PC-3 (cell line): ENCODE results near the gene PODNL1. TPM values are rescaled to one million over a fixed set of nuclear protein-coding genes. Genes with fewer than 3 reads are reported as not detected.

Experiments
- ATAC-seq: fragments of 200-7000 bp; cut with Tn5 transposase; 2 replicates; pipeline ENCODE4 v1.9.1; 2020; ENCODE audit warnings: mild to moderate bottlenecking, moderate library complexity
- BruUV-seq: library from RNA; stranded (reverse); fragments of 400-500 nt; replicated peaks from 2 replicates; lab custom pipeline; 2021; lab: Mats Ljungman, UMichigan
- CTCF ChIA-PET: fragments of 300-600 bp; sonication (Branson Sonifier 250); formaldehyde crosslinking; loops from one replicate; lab custom pipeline; 2022; ENCODE audit warnings: antibody characterized with exemption; lab: Charles Lee
- POLR2A ChIA-PET: fragments of 300-600 bp; sonication (Branson Sonifier 250); formaldehyde crosslinking; loops from one replicate; lab custom pipeline; 2022; ENCODE audit warnings: antibody characterized with exemption; ENCODE audit not compliant: unreplicated experiment; lab: Charles Lee
- DNase-seq: peaks from one replicate; pipeline ENCODE4 v3.0.0-alpha.2; 2015
- H2AFZ ChIP-seq: fragments of 300-600 bp; sonication (generic); 2 replicates; pipeline ENCODE4 v1.6.0; 2016; ENCODE audit warnings: antibody characterized with exemption, low read length
- H3F3A ChIP-seq: fragments of 300-600 bp; sonication (generic); one replicate; pipeline ENCODE4 v1.6.0; 2017; ENCODE audit warnings: antibody characterized with exemption, low read length, control low read depth, mild to moderate bottlenecking; ENCODE audit not compliant: unreplicated experiment
- H3K27ac ChIP-seq: fragments of 300-600 bp; sonication (generic); 2 replicates; pipeline ENCODE4 v1.5.1; 2016; ENCODE audit warnings: mild to moderate bottlenecking, low read length
- H3K27me3 ChIP-seq: fragments of 300-600 bp; sonication (generic); 2 replicates; pipeline ENCODE4 v1.6.1; 2016; ENCODE audit warnings: low read length, mixed read lengths
- H3K36me3 ChIP-seq: fragments of 300-600 bp; sonication (generic); 2 replicates; pipeline ENCODE4 v1.6.1; 2016; ENCODE audit warnings: low read depth, mixed run types, low read length, mixed read lengths
- H3K4me1 ChIP-seq: fragments of 300-600 bp; sonication (generic); 2 replicates; pipeline ENCODE4 v1.5.1; 2016; ENCODE audit warnings: low read length; ENCODE audit not compliant: insufficient read depth
- H3K4me2 ChIP-seq: fragments of 300-600 bp; sonication (generic); 2 replicates; pipeline ENCODE4 v1.6.0; 2016; ENCODE audit warnings: low read length
- H3K4me3 ChIP-seq: fragments of 300-600 bp; sonication (generic); 2 replicates; pipeline ENCODE4 v1.5.1; 2016; ENCODE audit warnings: mild to moderate bottlenecking, low read length, mixed read lengths
- H3K79me2 ChIP-seq: fragments of 300-600 bp; sonication (generic); 2 replicates; pipeline ENCODE4 v1.6.1; 2017; ENCODE audit warnings: low read length, mixed read lengths
- H3K9ac ChIP-seq: fragments of 300-600 bp; sonication (generic); 2 replicates; pipeline ENCODE4 v1.6.0; 2016; ENCODE audit warnings: mild to moderate bottlenecking, low read length
- H3K9me2 ChIP-seq: fragments of 300-600 bp; sonication (generic); replicated peaks from 2 replicates; pipeline ENCODE4 v1.6.1; 2016; ENCODE audit warnings: mixed run types, low read length, mixed read lengths
- H3K9me3 ChIP-seq: fragments of 300-600 bp; sonication (generic); 2 replicates; pipeline ENCODE4 v1.6.1; 2016; ENCODE audit warnings: low read length, mixed read lengths
- H4K20me1 ChIP-seq: fragments of 300-600 bp; sonication (generic); 2 replicates; pipeline ENCODE4 v1.6.1; 2016; ENCODE audit warnings: low read length, mixed read lengths
- CTCF ChIP-seq: fragments of 300-600 bp; sonication (generic); conservative IDR thresholded peaks from 2 replicates; pipeline ENCODE4 v1.5.1; 2017; ENCODE audit warnings: antibody characterized with exemption, low read depth, mild to moderate bottlenecking, low read length
- EZH2 ChIP-seq: fragments of 300-600 bp; sonication (generic); IDR thresholded peaks from one replicate; pipeline ENCODE4 v1.6.1; 2017; ENCODE audit warnings: antibody characterized with exemption, mild to moderate bottlenecking, low read length; ENCODE audit not compliant: unreplicated experiment
- EZH2phosphoT487 ChIP-seq: fragments of 300-600 bp; sonication (generic); IDR thresholded peaks from 2 replicates; pipeline ENCODE4 v1.6.1; 2018; ENCODE audit warnings: mild to moderate bottlenecking, antibody characterized with exemption, low read length, borderline replicate concordance
- intact Hi-C: fragments of 100-400 bp; cut with micrococcal nuclease; formaldehyde crosslinking; loops from 2 replicates; pipeline ENCODE4 v1.9.0; 2023
- total RNA-seq: library from RNA; depleted of rRNA; stranded (reverse); fragments of >200 nt; gene quantifications from 2 replicates; pipeline ENCODE4 v1.2.3, GENCODE V29; 2014

The PODNL1 gene
- total RNA-seq, 1 experiment from 2014 or later = not detected

- DNase-seq (no peak), ATAC-seq (no peak; the same call in 1 of the 2 replicates)
- intact Hi-C loops = no loop called here
- H3F3A ChIP-seq = no peaks in the 10 kb centered on the region
- ChIA-PET CTCF (no interaction called here), POLR2A (no interaction called here)
- no peak overlapping the region for H3K27ac ChIP-seq
- H3K9me3 ChIP-seq = no peaks in the 10 kb centered on the region
- H2AFZ ChIP-seq = no peak overlapping the region
- H3K4me3 ChIP-seq = no peak overlapping the region
- H3K79me2 ChIP-seq = no peaks in the 10 kb centered on the region
- TF ChIP-seq EZH2 (no peak), CTCF (no peak), EZH2phosphoT487 (no peak)
- H3K4me2 ChIP-seq = no peak overlapping the region
- BruUV-seq = no TSS peak
- H3K4me1 ChIP-seq = no peaks in the 10 kb centered on the region
- H3K27me3 ChIP-seq = no peaks in the 10 kb centered on the region
- H3K9me2 ChIP-seq = no peaks in the 10 kb centered on the region
- no peak overlapping the region for H3K9ac ChIP-seq
- H4K20me1 ChIP-seq = no peaks in the 10 kb centered on the region
- no peaks in the 10 kb centered on the region for H3K36me3 ChIP-seq
Observed at GRCh38 chr19:13899912-13900584, 38.2 kb downstream of the PODNL1 start.

GRCh38 chr19:13899393-13899792, 38.8 kb downstream of the PODNL1 start:
- ATAC-seq = no peak
- H3K9me2 ChIP-seq = no peaks in the 10 kb centered on the region

More at GRCh38 chr19:13899393-13899792, 38.8 kb downstream of the PODNL1 start:
- DNase-seq = no peak
- Histone ChIP-seq H3K79me2 (no peaks in the 10 kb centered on the region), H3K27me3 (no peaks in the 10 kb centered on the region), H3K27ac (no peak overlapping the region), H3K4me1 (no peaks in the 10 kb centered on the region), H3K4me2 (no peak overlapping the region), H3K36me3 (no peaks in the 10 kb centered on the region), H3K9ac (no peak overlapping the region), H3K4me3 (no peak overlapping the region), H3K9me3 (no peaks in the 10 kb centered on the region), H4K20me1 (no peaks in the 10 kb centered on the region), H3F3A (no peaks in the 10 kb centered on the region), H2AFZ (no peak overlapping the region)
- intact Hi-C loops = no loop called here
- TF ChIP-seq EZH2 (no peak), CTCF (no peak), EZH2phosphoT487 (no peak)
- ChIA-PET CTCF (no interaction called here), POLR2A (no interaction called here)
- no TSS peak for BruUV-seq
